GM23338 (cell line): Measurements from ENCODE around the gene DPYSL5. TPM values are rescaled to one million over a fixed set of nuclear protein-coding genes. Genes with fewer than 3 reads are reported as not detected.

Experiments used
- ATAC-seq: fragments of 200-7000 bp; cut with Tn5 transposase; 3 replicates; pipeline ENCODE4 v1.9.1; 2020
- DNase-seq: peaks from one replicate; pipeline ENCODE4 v3.0.0-alpha.2; 2015; ENCODE audit warnings: low spot score
- H2AFZ ChIP-seq: fragments of 200-600 bp; sonication (generic); 2 replicates; pipeline ENCODE4 v1.8.0; 2016; ENCODE audit warnings: antibody characterized with exemption, mild to moderate bottlenecking, moderate library complexity
- H3F3A ChIP-seq: fragments of 200-600 bp; sonication (generic); replicated peaks from 2 replicates; pipeline ENCODE4 v1.8.0; 2017; ENCODE audit warnings: antibody characterized with exemption, mixed run types, low read depth
- H3K27ac ChIP-seq: fragments of 200-600 bp; sonication (generic); 2 replicates; pipeline ENCODE4 v1.6.1; 2016; ENCODE audit warnings: low read depth
- H3K27me3 ChIP-seq: fragments of 200-600 bp; sonication (generic); 2 replicates; pipeline ENCODE4 v1.8.0; 2016; ENCODE audit warnings: mild to moderate bottlenecking, mixed run types, moderate library complexity; ENCODE audit not compliant: insufficient read depth
- H3K36me3 ChIP-seq: fragments of 200-600 bp; sonication (generic); 2 replicates; pipeline ENCODE4 v1.8.0; 2016; ENCODE audit warnings: mild to moderate bottlenecking; ENCODE audit not compliant: insufficient read depth
- H3K4me1 ChIP-seq: fragments of 200-600 bp; sonication (generic); 2 replicates; pipeline ENCODE4 v1.8.0; 2016; ENCODE audit warnings: mild to moderate bottlenecking, moderate library complexity; ENCODE audit not compliant: insufficient read depth
- H3K4me2 ChIP-seq: fragments of 200-600 bp; sonication (generic); 2 replicates; pipeline ENCODE4 v1.7.1; 2017; ENCODE audit warnings: mixed run types
- H3K4me3 ChIP-seq: fragments of 200-600 bp; sonication (generic); 2 replicates; pipeline ENCODE4 v1.6.1; 2016; ENCODE audit warnings: mixed run types
- H3K79me2 ChIP-seq: fragments of 200-600 bp; sonication (generic); replicated peaks from 2 replicates; pipeline ENCODE4 v1.8.0; 2017; ENCODE audit warnings: mild to moderate bottlenecking; ENCODE audit not compliant: insufficient read depth
- H3K9me2 ChIP-seq: fragments of 200-600 bp; sonication (generic); 2 replicates; pipeline ENCODE4 v1.8.0; 2017; ENCODE audit not compliant: insufficient read depth
- H4K20me1 ChIP-seq: fragments of 200-600 bp; sonication (generic); replicated peaks from 2 replicates; pipeline ENCODE4 v1.8.0; 2017; ENCODE audit warnings: mild to moderate bottlenecking; ENCODE audit not compliant: insufficient read depth
- H3K27ac Mint-ChIP-seq: 2 replicates; pipeline ENCODE4 v1.8.0; 2020; ENCODE audit warnings: inconsistent platforms, mild to moderate bottlenecking, moderate library complexity, mixed read lengths
- H3K27me3 Mint-ChIP-seq: 3 replicates; pipeline ENCODE4 v1.8.0; 2022; ENCODE audit warnings: low read depth, mild to moderate bottlenecking, moderate library complexity, mixed read lengths, inconsistent platforms; ENCODE audit not compliant: insufficient read depth, poor library complexity
- H3K36me3 Mint-ChIP-seq: 3 replicates; pipeline ENCODE4 v1.8.0; 2021; ENCODE audit warnings: low read depth, mild to moderate bottlenecking, inconsistent platforms, moderate library complexity, mixed read lengths
- H3K4me1 Mint-ChIP-seq: 3 replicates; pipeline ENCODE4 v1.8.0; 2020; ENCODE audit warnings: mild to moderate bottlenecking, inconsistent platforms, mixed read lengths
- H3K4me3 Mint-ChIP-seq: 3 replicates; pipeline ENCODE4 v1.8.0; 2021; ENCODE audit warnings: moderate library complexity, mild to moderate bottlenecking, inconsistent platforms, mixed read lengths
- H3K9me3 Mint-ChIP-seq: 3 replicates; pipeline ENCODE4 v1.8.0; 2020; ENCODE audit warnings: moderate library complexity, mild to moderate bottlenecking, inconsistent platforms, mixed read lengths
- CREB1 ChIP-seq: fragments of 250-450 bp; sonication (Bioruptor Pico); IDR thresholded peaks from 2 replicates; pipeline ENCODE4 v1.5.0; 2020; ENCODE audit warnings: low read depth, mild to moderate bottlenecking, moderate library complexity
- CTCF ChIP-seq, 2 experiments: fragments of 200-600 bp in 1 of 2; sonication (generic) in 1 of 2; conservative IDR thresholded peaks; 2 replicates each; pipeline versions ENCODE4 v1.5.1 to v1.6.1; 2016 to 2017; ENCODE audit warnings: antibody characterized with exemption in 2 of 2, low read depth in 2 of 2, mild to moderate bottlenecking in 2 of 2, moderate library complexity in 1 of 2
- EZH2 ChIP-seq: fragments of 200-600 bp; sonication (generic); IDR thresholded peaks from one replicate; pipeline ENCODE4 v1.8.0; 2017; ENCODE audit warnings: antibody characterized with exemption, mild to moderate bottlenecking, low read depth; ENCODE audit not compliant: unreplicated experiment
- EZH2phosphoT487 ChIP-seq: fragments of 200-600 bp; sonication (generic); IDR thresholded peaks from one replicate; pipeline ENCODE4 v1.8.1; 2018; ENCODE audit warnings: antibody characterized with exemption; ENCODE audit not compliant: unreplicated experiment
- JUNB ChIP-seq: IDR thresholded peaks from one replicate; pipeline ENCODE4 v1.6.1; 2016; ENCODE audit warnings: antibody characterized with exemption; ENCODE audit not compliant: unreplicated experiment
- NANOG ChIP-seq: IDR thresholded peaks from 2 replicates; pipeline ENCODE4 v1.6.1; 2016; ENCODE audit warnings: antibody characterized with exemption, borderline replicate concordance
- POLR2AphosphoS5 ChIP-seq: IDR thresholded peaks from 2 replicates; pipeline ENCODE4 v1.6.1; 2016; ENCODE audit warnings: antibody characterized with exemption, low read depth
- REST ChIP-seq: IDR thresholded peaks from one replicate; pipeline ENCODE4 v1.6.1; 2018; ENCODE audit warnings: antibody characterized with exemption; ENCODE audit not compliant: unreplicated experiment
- STAT1 ChIP-seq: IDR thresholded peaks from one replicate; pipeline ENCODE4 v1.6.1; 2016; ENCODE audit warnings: antibody characterized with exemption; ENCODE audit not compliant: unreplicated experiment
- ZNF114 ChIP-seq: fragments of 250-450 bp; sonication (Bioruptor Pico); IDR thresholded peaks from 2 replicates; pipeline ENCODE4 v1.5.0; 2020; ENCODE audit warnings: mild to moderate bottlenecking, moderate library complexity
- ZNF331 ChIP-seq: fragments of 250-450 bp; sonication (Bioruptor Pico); IDR thresholded peaks from 2 replicates; pipeline ENCODE4 v1.5.0; 2020; ENCODE audit warnings: low read depth, mild to moderate bottlenecking, moderate library complexity
- polyA plus RNA-seq: library from polyadenylated mRNA; unstranded; fragments of >200 nt; fragmentation: Nextera tagmentation; extraction: Ambion mirVana; gene quantifications from 2 replicates; pipeline ENCODE4 v1.2.1, GENCODE V29; 2016
- total RNA-seq: library from RNA; depleted of rRNA; stranded (reverse); fragments of >200 nt; shearing (Covaris generic); gene quantifications from 2 replicates; pipeline ENCODE4 v1.2.3, GENCODE V29; 2014
- TF ChIP-seq, protein P1 (sequence below): IDR thresholded peaks from 2 replicates; pipeline ENCODE4 v1.6.1; 2016; ENCODE audit warnings: antibody characterized with exemption

Gene DPYSL5
- total and polyA plus RNA-seq, 2 experiments from 2014 or later: 3.1 to 8.1 TPM

- no peaks in the 10 kb centered on the region; the same call in 1 of the 2 replicates for H4K20me1 ChIP-seq
- H3K9me2 ChIP-seq: no peaks in the 10 kb centered on the region
- no peaks in the 10 kb centered on the region for H3K4me1 ChIP-seq
- H2AFZ ChIP-seq: no peak overlapping the region
- no peak overlapping the region for H3K4me3 Mint-ChIP-seq
- peaks cover 1% of the 10 kb centered on the region for H3K27me3 Mint-ChIP-seq
- H3K4me3 ChIP-seq: no peak overlapping the region
- no peaks in the 10 kb centered on the region for H3K36me3 ChIP-seq
- no peak overlapping the region for H3K27ac ChIP-seq
- H3F3A ChIP-seq: no peaks in the 10 kb centered on the region
- DNase-seq: no peak
- H3K36me3 Mint-ChIP-seq: no peaks in the 10 kb centered on the region
- peaks cover 2% of the 10 kb centered on the region; the same call in 2 of the 3 replicates for H3K4me1 Mint-ChIP-seq
- no peak for TF ChIP-seq STAT1
- no peak for TF ChIP-seq CTCF (conservative IDR thresholded peaks at IDR 0.05; ENCODE audit: low read depth in 2 of 2)
- no peak for TF ChIP-seq JUNB
- no peak for TF ChIP-seq CREB1
- TF ChIP-seq EZH2: no peak
- no peak for TF ChIP-seq ZNF114 (CRISPR knock-in tag)
- TF ChIP-seq NANOG: no peak
- TF ChIP-seq ZNF331: no peak
- TF ChIP-seq REST: no peak
- TF ChIP-seq, protein P1, sequence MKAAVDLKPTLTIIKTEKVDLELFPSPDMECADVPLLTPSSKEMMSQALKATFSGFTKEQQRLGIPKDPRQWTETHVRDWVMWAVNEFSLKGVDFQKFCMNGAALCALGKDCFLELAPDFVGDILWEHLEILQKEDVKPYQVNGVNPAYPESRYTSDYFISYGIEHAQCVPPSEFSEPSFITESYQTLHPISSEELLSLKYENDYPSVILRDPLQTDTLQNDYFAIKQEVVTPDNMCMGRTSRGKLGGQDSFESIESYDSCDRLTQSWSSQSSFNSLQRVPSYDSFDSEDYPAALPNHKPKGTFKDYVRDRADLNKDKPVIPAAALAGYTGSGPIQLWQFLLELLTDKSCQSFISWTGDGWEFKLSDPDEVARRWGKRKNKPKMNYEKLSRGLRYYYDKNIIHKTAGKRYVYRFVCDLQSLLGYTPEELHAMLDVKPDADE: no peak
- TF ChIP-seq EZH2phosphoT487: no peak
- TF ChIP-seq POLR2AphosphoS5: no peak
- no peaks in the 10 kb centered on the region for H3K9me3 Mint-ChIP-seq
- no peaks in the 10 kb centered on the region for H3K27me3 ChIP-seq
- H3K27ac Mint-ChIP-seq: no peak overlapping the region
- H3K4me2 ChIP-seq: no peak overlapping the region
- ATAC-seq: no peak
- no peaks in the 10 kb centered on the region for H3K79me2 ChIP-seq
Observed at GRCh38 chr2:26989156-26989555, 141.2 kb downstream of the DPYSL5 start.
